Measurements from ENCODE around the gene ARMH4.

GRCh38 chr14:58089612-58090011 is 62.4 kb downstream of the ARMH4 start:
- no peak for TF ChIP-seq CTCF (IDR thresholded peaks at IDR 0.05)
- no peak for TF ChIP-seq POLR2AphosphoS5 (IDR thresholded peaks at IDR 0.05)

All from sigmoid colon (tissue), 4 donors.